Hematopoietic multipotent progenitor cell treated with erythropoietin and hydrocortisone succinate and interleukin-3 and kit ligand, for 15 days (in vitro differentiated cells): ENCODE data around the gene OR2V2.

ENCODE experiments used
- DNase-seq: peaks from one replicate; pipeline ENCODE4 v3.0.0-alpha.2; 2015; ENCODE audit warnings: low spot score

OR2V2 gene

GRCh38 chr5:181207214-181207959 lies 60.0 kb downstream of the OR2V2 start:
- peak; percentile 66 for DNase-seq

GRCh38 chr5:181207960-181208253 lies 60.5 kb downstream of the OR2V2 start:
- no peak for DNase-seq
